H1 (cell line): ENCODE data around the gene STT3B. TPM values are rescaled to one million over a fixed set of nuclear protein-coding genes. Genes with fewer than 3 reads are reported as not detected.

ENCODE experiments used
- HDAC2 ChIP-seq, 2 experiments: fragments of 300-600 bp in 1 of 2; sonication (generic) in 1 of 2; IDR thresholded peaks; 2 replicates each; pipeline ENCODE4 v1.6.1; 2011 to 2012; ENCODE audit warnings: low read depth in 2 of 2, low read length in 2 of 2, mild to moderate bottlenecking in 2 of 2, moderate library complexity in 2 of 2, borderline replicate concordance in 1 of 2, inconsistent platforms in 1 of 2
- POLR2AphosphoS5 ChIP-seq: IDR thresholded peaks from 2 replicates; pipeline ENCODE4 v1.6.1; 2011; ENCODE audit warnings: low read depth, low read length
- polyA plus RNA-seq, 7 experiments: library from polyadenylated mRNA; depleted of rRNA in 3 of 7; stranded (reverse) in 5 of 7; unstranded in 2 of 7; fragments of >200 nt in 5 of 7; fragments of 200-250 nt in 2 of 7; gene quantifications; 1 replicate in 5 of 7; 2 replicates in 1 of 7; 4 replicates in 1 of 7; pipeline versions ENCODE4 v1.2.1 to v1.2.3, GENCODE V29; 2011 to 2013; ENCODE audit warnings: missing spikeins in 2 of 7, mixed read lengths in 2 of 7
- total RNA-seq: library from RNA; stranded (reverse); fragmentation: NEBNext Ultra II Directional; extraction: Animal tissue kit (Norgen Biotek cat#: 25700); gene quantifications from 2 replicates; pipeline ENCODE4 v1.2.1, GENCODE V29; 2021

Gene STT3B
- total and polyA plus RNA-seq, 2 of the 8 experiments (the other 6 are each of a cell fraction or from before 2014, with no cell fraction given), result 43.5 to 134 TPM

GRCh38 chr3:31532587-31533168, at the start of gene STT3B (continued):
- TF ChIP-seq HDAC2 (IDR thresholded peaks at IDR 0.05; ENCODE audit: borderline replicate concordance in 1 of 2, low read depth in 2 of 2, low read length in 2 of 2), result no peak; a peak in 1 of 4 replicates
- peak; percentile 65 for TF ChIP-seq POLR2AphosphoS5
